DND-41 (cell line): ENCODE results near the gene GRID1.

Source experiments
- ATAC-seq: fragments of 200-7000 bp; cut with Tn5 transposase; 3 replicates; pipeline ENCODE4 v1.9.1; 2021; ENCODE audit warnings: low read depth; ENCODE audit not compliant: insufficient read depth
- DNase-seq: peaks from one replicate; pipeline ENCODE4 v3.0.0-alpha.2; 2020
- H2AFZ ChIP-seq: 2 replicates; pipeline ENCODE4 v1.6.0; 2012; ENCODE audit warnings: low read depth, low read length
- H3K27ac ChIP-seq: 2 replicates; pipeline ENCODE4 v1.5.1; 2012; ENCODE audit warnings: low read length, inconsistent platforms
- H3K27me3 ChIP-seq: fragments of 200-600 bp; sonication (generic); 2 replicates; pipeline ENCODE4 v1.6.0; 2012; ENCODE audit warnings: low read length, mild to moderate bottlenecking, inconsistent platforms; ENCODE audit not compliant: insufficient read depth, poor library complexity
- H3K36me3 ChIP-seq: 2 replicates; pipeline ENCODE4 v1.5.1; 2012; ENCODE audit warnings: low read length, inconsistent platforms; ENCODE audit not compliant: insufficient read depth
- H3K4me1 ChIP-seq: 2 replicates; pipeline ENCODE4 v1.5.1; 2012; ENCODE audit warnings: mild to moderate bottlenecking, low read length; ENCODE audit not compliant: insufficient read depth
- H3K4me2 ChIP-seq: 2 replicates; pipeline ENCODE4 v1.6.0; 2012; ENCODE audit warnings: mild to moderate bottlenecking, moderate library complexity, low read length, inconsistent platforms; ENCODE audit not compliant: insufficient read depth
- H3K4me3 ChIP-seq, 2 experiments: fragments of 200-600 bp in 1 of 2; shearing (Covaris generic) in 1 of 2; 2 replicates each; pipeline ENCODE4 v1.5.1; 2012 to 2016; ENCODE audit warnings: inconsistent platforms in 2 of 2, low read length in 2 of 2, mild to moderate bottlenecking in 2 of 2, low read depth in 1 of 2, moderate library complexity in 1 of 2
- H3K79me2 ChIP-seq: 2 replicates; pipeline ENCODE4 v1.6.0; 2012; ENCODE audit warnings: low read length, inconsistent platforms; ENCODE audit not compliant: insufficient read depth
- H3K9ac ChIP-seq: 2 replicates; pipeline ENCODE4 v1.6.0; 2012; ENCODE audit warnings: low read depth, mild to moderate bottlenecking, inconsistent platforms, low read length, moderate library complexity
- H3K9me3 ChIP-seq: 2 replicates; pipeline ENCODE4 v1.5.1; 2012; ENCODE audit warnings: low read length, moderate library complexity, mild to moderate bottlenecking, inconsistent platforms; ENCODE audit not compliant: insufficient read depth, severe bottlenecking
- H4K20me1 ChIP-seq: 2 replicates; pipeline ENCODE4 v1.6.0; 2012; ENCODE audit warnings: low read length; ENCODE audit not compliant: insufficient read depth
- EZH2 ChIP-seq: IDR thresholded peaks from 3 replicates; pipeline ENCODE4 v1.6.1; 2012; ENCODE audit warnings: borderline replicate concordance, low read depth, mild to moderate bottlenecking, moderate library complexity, low read length, inconsistent platforms; ENCODE audit not compliant: severe bottlenecking
- TF ChIP-seq, protein P1 (sequence below): IDR thresholded peaks from 2 replicates; pipeline ENCODE4 v1.5.1; 2012; ENCODE audit warnings: borderline replicate concordance, low read length, moderate library complexity, mild to moderate bottlenecking; ENCODE audit not compliant: poor library complexity, severe bottlenecking; ENCODE audit errors: extremely low read depth

Gene GRID1

DNA sequence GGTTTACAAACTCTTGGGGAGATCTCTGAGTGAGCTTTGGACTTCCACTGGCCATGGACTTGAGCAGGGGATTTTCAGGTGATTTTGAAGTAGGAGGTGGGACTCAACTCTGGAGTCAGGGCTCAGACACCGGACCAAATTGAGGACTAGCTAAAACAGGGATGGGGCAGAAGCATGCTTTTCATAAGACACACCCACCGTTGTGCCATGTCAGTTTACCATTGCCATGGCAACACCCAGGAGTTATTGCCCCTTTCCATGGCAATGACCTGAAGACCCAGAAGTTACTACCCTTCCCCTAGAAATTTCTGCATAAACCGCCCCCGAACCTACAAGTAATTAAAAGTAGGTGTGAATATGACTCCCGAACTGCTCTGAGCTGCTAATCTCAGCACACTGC is 320.7 kb downstream of the GRID1 start:
- H4K20me1 ChIP-seq: no peaks in the 10 kb centered on the region
- ATAC-seq (no peak), DNase-seq (no peak)
- H3K4me1 ChIP-seq: peaks cover 15% of the 10 kb centered on the region
- TF ChIP-seq EZH2: no peak
- TF ChIP-seq, protein P1, sequence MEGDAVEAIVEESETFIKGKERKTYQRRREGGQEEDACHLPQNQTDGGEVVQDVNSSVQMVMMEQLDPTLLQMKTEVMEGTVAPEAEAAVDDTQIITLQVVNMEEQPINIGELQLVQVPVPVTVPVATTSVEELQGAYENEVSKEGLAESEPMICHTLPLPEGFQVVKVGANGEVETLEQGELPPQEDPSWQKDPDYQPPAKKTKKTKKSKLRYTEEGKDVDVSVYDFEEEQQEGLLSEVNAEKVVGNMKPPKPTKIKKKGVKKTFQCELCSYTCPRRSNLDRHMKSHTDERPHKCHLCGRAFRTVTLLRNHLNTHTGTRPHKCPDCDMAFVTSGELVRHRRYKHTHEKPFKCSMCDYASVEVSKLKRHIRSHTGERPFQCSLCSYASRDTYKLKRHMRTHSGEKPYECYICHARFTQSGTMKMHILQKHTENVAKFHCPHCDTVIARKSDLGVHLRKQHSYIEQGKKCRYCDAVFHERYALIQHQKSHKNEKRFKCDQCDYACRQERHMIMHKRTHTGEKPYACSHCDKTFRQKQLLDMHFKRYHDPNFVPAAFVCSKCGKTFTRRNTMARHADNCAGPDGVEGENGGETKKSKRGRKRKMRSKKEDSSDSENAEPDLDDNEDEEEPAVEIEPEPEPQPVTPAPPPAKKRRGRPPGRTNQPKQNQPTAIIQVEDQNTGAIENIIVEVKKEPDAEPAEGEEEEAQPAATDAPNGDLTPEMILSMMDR: no peak
- no peak overlapping the region for H2AFZ ChIP-seq
- H3K79me2 ChIP-seq: no peaks in the 10 kb centered on the region
- H3K27ac ChIP-seq: no peak overlapping the region
- H3K9me3 ChIP-seq: no peaks in the 10 kb centered on the region
- H3K36me3 ChIP-seq: no peaks in the 10 kb centered on the region
- H3K4me3 ChIP-seq: no peak overlapping the region
- H3K9ac ChIP-seq: no peak overlapping the region
- H3K4me2 ChIP-seq: no peak overlapping the region
- H3K27me3 ChIP-seq: peaks cover 3% of the 10 kb centered on the region

GRCh38 chr10:86044029-86044428 is 322.6 kb downstream of the GRID1 start:
- Histone ChIP-seq H3K79me2 (no peaks in the 10 kb centered on the region), H3K4me3 (no peak overlapping the region), H3K27me3 (peaks cover 3% of the 10 kb centered on the region), H3K27ac (no peak overlapping the region), H3K36me3 (no peaks in the 10 kb centered on the region), H3K9ac (no peak overlapping the region), H3K4me2 (no peak overlapping the region), H3K9me3 (no peaks in the 10 kb centered on the region), H2AFZ (no peak overlapping the region), H4K20me1 (no peaks in the 10 kb centered on the region), H3K4me1 (peaks cover 15% of the 10 kb centered on the region)
- TF ChIP-seq EZH2: no peak
- TF ChIP-seq, protein P1: no peak
- DNase-seq: no peak
- ATAC-seq: no peak

GRCh38 chr10:86043236-86043635 is 323.4 kb downstream of the GRID1 start:
- Histone ChIP-seq H3K4me2 (no peak overlapping the region), H3K79me2 (no peaks in the 10 kb centered on the region), H3K9ac (no peak overlapping the region), H3K4me1 (peaks cover 12% of the 10 kb centered on the region), H2AFZ (no peak overlapping the region), H3K9me3 (no peaks in the 10 kb centered on the region), H3K27me3 (no peaks in the 10 kb centered on the region), H3K27ac (no peak overlapping the region), H3K36me3 (no peaks in the 10 kb centered on the region), H4K20me1 (no peaks in the 10 kb centered on the region), H3K4me3 (no peak overlapping the region)
- no peak for DNase-seq
- no peak for ATAC-seq
- TF ChIP-seq, protein P1: no peak
- TF ChIP-seq EZH2: no peak

DNA sequence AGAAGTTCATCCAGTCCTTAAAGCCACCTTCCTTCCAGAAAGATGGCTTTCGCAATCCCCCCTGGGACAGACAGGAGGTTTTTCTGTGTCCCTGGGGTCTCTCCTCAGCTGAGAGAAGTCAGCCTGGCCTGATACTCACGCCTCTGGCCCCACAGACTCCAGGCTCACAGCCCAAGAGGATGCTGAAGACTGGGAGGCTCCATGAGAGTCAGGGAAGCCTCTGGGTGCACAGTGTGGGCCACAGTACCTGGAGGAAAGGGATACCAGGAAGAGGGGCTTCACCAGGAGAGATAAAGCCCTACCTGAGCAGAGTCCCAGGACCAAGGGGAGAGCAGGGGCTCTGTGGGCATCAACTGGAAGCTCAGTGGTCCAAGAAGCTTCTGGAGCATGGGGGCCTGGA is 324.4 kb downstream of the GRID1 start:
- Histone ChIP-seq H3K9me3 (no peaks in the 10 kb centered on the region), H3K4me2 (no peak overlapping the region), H4K20me1 (no peaks in the 10 kb centered on the region), H3K4me3 (no peak overlapping the region), H3K4me1 (0 out of 2 replicates have a peak, but pooled peaks cover 3% of the 10 kb centered on the region), H3K36me3 (no peaks in the 10 kb centered on the region), H3K9ac (no peak overlapping the region), H3K79me2 (no peaks in the 10 kb centered on the region), H3K27me3 (no peaks in the 10 kb centered on the region), H3K27ac (no peak overlapping the region), H2AFZ (no peak overlapping the region)
- TF ChIP-seq EZH2: no peak
- DNase-seq (no peak), ATAC-seq (no peak)
